HG03558 (cell line): ENCODE data around the gene MYO3B.
"Not testable (repeated sequence)": the region's sequence is repeated elsewhere in the genome, so short reads cannot be mapped to it uniquely, and the experiment has no call there.

Source experiments
- ATAC-seq: cut with Tn5 transposase; IDR thresholded peaks from one replicate; pipeline ENCODE4 v1.9.1; 2021; ENCODE audit warnings: moderate number of reproducible peaks; ENCODE audit not compliant: unreplicated experiment; ENCODE audit errors: extremely low read depth

Gene MYO3B

DNA sequence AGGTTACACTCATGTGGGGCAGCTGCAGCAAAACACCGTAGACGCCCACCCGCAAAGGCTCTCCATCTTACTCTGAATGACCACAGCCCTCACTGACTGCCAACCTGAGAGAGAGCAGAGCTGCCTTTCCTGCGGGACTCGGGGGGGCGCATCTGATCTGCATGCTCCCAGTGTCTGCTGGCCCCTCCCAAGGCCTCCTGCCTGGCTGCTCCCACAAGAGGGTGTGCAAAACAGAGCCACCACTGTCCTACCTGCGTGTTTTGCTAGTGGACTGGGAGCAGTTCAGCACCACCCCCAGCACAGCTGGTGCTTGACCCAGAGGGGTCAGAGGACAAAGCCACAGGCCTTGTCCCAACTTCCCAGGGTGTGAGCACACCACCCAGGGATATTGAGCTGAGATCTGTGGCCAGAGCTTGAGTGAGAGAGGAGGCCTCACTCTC, 76.4 kb downstream of the MYO3B start:
- ATAC-seq, result no peak

DNA sequence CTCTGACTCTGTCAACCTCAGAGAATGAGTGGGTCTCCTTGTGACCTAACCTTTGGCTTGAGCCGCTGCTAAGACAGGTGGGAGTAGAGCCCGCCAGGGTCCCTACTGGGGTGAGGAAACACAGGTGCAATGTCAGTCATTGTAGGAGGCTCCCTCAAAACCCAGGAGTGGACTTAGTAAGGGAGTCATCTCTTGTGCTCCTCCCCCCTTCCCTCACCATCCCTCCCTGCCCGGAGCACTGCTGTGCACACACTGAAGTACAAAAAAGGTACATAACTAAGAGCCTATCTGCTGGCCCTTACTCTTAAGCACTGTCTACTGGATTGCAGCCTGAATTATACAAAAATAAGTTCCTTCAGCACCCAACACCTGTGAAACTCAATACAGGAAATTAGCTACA, 77.2 kb downstream of the MYO3B start:
- ATAC-seq, result no peak

DNA sequence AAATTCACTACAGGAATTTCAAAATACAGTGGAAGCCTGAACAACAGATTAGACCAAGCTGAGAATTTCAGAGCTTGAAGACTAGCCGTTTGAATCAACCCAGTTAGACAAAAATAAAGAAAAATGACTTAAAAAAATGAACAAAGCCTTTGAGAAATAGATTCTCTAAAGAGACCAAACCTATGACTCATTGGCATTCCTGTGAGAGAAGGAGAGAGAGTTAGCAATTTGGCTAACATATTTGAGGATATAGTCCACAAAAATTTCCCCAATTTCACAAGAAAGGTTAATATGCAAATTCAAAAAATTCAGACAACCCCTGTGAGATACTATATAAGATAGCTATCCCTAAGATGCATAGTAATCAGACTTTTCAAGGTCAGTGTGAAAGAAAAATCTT, 78.0 kb downstream of the MYO3B start:
- no peak for ATAC-seq

DNA sequence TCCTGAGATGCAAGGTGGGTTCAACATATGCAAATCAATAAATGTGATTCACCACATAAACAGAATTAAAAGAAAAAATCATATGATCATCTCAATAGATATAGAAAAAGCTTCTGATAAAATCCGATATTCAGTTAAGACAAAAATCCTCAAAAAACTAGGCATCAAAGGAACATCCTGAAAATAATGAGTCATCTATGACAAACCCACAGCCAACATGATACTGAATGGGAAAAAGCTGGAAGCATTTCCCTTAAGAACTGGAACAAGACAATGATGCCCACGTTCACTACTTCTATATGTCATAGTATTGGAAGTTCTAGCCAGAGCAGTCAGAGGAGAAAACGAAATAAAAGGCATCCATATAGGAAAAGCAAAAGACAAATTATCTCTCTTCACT, 80.4 kb downstream of the MYO3B start:
- no peak for ATAC-seq

DNA sequence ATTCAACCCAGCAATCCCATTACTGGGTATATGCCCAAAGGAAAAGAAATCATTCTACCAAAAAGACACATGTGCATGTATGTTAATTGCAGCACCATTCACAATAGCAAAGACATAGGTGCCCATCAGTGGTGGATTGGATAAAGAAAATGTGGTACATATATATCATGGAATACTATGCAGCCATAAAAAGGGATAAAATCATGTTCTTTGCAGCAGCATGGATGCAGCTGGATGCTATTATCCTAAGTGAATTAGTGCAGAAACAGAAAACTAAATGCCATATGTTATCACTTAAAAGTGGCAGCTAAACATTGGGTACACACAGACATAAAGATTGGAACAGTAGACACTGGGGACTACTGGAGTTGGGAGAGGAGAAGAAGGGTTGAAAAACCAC, 82.2 kb downstream of the MYO3B start:
- no peak for ATAC-seq

DNA sequence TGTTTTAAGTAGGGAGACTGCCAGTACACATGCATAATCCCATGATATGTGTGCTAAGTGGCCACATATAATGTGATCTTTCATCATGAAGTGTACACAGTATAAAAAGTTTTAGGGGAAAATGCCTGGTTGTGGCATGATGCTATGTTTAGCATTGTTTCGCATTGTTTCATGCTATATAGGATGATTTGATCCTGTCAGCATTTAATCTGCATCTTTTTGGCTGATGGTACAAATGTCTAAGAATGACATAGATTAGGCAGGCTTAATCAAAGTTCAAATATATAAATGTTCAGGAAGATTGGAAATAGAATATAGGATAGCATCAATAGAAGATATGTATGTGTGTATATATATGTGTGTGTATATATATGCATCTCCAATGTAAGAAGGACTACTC, 83.6 kb downstream of the MYO3B start:
- ATAC-seq, result no peak

DNA sequence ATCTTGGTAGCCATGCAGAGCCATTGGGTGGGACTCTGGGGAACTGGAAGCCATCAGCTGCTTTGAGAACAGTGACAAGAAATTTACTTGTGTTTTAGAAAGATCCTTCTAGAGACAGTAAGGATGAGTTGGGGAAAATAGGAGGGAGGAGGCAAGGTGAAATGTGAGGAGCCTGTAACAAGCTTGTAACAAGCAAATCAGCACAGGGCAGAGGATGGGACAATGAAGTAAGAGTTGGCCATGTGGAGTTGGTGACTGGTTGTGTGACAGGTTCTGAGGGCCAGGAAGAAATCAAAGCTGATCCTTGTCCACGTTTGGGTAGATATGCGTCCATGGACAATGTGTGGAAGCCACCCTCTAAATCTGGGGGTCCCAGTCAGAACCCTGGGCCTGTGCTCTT, 84.4 kb downstream of the MYO3B start:
- no peak for ATAC-seq

DNA sequence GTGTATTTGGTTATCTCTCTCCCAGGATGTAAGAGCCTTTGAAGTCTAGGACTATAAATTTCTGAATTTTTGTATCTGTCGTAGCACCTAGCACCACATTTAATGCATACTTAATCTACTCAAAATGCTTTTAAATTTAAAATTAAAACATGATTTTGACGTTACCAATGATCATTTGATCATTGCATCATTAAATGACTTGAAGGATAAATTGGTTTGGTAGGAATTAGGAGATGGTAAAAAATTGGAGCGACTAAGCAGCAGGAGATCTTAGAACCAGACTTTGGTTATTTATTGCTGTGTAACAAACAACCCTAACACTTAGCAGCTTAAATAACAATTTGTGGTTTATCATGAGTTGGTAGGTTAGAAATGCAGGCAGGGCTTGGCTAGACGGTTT, 84.9 kb downstream of the MYO3B start:
- ATAC-seq, result no peak

DNA sequence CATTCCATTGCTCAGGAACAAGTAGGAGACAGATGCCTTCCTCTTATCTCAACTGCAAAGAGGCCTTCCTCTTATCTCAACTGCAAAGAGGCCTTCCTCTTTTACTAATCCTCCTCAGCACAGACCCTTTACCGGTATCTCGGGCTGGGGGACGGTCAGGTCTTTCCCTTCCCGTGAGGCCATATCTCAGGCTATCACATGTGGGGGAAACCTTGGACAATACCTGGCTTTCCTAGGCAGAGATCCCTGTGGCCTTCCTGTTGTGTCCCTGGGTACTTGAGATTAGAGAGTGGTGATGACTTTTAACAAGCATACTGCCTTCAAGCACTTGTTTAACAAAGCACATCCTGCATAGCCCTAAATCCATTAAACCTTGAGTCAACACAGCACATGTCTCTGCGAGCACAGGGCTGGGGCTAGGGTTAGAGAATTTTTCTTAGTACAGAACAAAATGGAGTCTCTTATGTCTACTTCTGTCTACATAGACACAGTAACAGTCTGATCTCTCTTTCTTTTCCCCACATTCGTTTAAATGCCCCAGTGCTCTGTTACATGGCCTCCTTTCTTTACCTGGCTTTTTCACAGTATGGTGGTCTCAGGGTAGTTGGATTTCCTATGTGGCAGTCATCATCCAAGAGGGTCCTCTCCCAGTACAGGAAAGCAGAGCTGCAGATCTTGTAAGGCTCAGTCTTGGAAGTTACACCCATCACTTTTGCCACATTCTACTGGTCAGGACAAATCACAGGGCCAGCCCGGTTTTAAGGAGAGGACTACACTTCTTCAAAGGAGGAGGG, 86.0 kb downstream of the MYO3B start:
- ATAC-seq, result not testable (repeated sequence)

DNA sequence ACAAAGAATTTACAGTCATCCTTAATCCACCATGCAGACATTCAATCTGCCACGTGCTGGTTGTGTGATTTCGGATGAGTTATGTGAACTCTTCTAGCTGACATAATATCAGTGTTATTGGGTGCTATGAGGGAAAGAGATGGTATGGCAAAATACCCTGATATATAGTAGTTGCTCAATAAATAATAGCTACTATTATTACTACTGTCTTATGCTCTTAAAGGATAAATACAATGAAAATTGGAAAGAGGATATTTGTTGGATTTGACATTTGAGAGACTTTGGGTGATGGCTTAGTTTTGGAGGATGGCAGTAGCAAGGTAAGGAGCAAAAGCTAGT, 86.5 kb downstream of the MYO3B start:
- no peak for ATAC-seq

DNA sequence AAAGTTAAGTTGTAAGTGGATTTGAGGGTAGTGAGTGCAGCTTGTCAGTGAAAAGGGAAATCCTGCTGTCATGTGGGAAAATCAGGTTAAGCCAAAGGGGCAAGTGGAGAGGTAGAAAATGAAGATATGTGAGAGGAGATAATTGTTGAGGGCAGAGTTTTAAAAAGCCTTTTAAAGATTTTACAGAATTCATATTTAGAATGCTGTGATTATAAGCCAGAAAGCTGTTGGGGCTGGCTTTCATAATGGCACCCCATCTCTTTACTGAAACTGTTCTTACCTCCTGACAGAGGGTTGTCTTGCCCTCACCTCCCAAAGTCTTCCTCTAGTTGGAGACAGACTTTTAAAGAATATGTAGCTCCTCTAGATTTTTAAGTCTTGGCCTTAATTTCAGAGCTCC, 86.9 kb downstream of the MYO3B start:
- ATAC-seq, result no peak

DNA sequence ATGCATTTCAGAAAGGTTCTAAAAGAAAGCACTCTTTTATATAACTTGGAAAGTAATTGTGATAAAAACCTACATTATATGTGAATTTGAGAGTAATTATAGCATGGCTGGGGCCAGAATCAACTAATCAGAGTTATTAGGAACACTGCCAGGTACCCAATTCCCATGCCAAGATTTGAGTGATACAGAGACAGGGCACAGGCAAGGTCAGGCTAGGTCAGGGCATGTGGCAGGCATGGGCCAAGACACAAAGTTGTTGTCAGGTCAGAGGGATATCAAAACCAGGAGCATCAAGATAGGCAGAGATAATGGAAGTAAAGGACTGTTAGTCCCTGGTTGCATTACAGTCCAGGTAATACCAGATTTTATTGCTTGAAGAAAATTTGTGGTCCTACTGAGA, 87.4 kb downstream of the MYO3B start:
- no peak for ATAC-seq

DNA sequence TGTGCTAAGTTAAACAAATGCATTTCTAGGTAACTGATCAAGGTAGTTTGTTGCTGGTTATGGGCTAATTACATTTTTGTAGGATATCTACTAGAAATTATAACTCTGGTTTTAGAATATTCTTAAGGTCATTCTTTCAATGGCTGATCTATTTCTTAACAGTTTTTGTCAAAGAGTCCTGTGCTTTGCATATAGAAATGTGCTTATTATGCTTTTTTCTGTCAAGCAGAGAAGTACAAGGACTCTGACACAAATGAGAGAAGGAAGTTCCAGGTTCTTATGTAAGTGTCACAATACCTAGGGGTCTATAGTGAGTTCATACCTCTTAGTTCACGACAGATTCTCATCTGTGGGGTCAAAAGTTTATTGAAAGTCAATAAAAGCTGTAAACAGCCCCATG, 88.4 kb downstream of the MYO3B start:
- no peak for ATAC-seq

DNA sequence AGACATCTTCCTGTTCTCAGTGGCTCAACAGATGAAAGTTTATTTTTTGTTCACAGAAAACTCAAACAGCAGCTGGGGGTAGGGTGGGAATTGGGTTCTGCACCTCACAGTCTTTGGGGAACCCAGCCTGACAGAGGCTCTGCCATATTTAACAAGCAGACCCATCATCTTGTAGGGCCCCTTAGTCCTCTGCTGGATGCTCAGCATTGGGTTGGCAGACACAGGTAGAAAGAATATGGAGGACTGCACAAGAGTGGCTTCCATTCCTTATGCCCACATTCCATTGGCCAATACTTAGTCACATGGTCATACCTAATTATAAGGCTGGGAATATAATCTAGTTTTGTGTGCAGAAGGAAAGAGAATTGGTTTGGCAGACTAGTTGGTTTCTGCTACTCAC, 89.1 kb downstream of the MYO3B start:
- no peak for ATAC-seq

DNA sequence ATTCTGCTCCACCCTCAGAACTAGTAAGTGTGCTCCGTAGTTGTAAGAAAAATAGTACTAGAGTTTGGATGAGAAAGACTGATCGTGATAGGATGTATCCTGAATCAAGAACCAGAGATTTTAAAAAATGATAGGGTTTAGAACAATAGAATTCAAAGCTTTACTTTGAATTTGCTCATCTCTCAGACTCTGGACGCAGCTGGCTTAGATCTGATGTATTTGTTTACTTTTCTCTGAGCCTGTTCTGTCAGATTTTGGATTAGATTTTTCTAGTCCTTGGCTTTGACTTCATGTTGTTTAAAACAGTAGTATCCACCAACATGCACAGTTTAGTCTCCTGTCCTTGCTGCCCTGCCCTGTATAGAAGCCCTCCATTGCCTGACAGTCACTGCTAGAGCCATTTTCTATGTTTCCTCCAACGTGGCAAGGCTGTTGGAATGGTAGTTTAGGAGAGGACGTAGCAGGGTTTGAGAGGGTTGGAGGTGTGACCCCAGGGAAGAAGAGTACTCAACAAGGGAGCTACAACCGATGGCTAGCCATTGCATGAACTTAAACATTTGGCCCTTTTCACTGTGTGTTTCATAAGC, 92.4 kb downstream of the MYO3B start:
- no peak for ATAC-seq

DNA sequence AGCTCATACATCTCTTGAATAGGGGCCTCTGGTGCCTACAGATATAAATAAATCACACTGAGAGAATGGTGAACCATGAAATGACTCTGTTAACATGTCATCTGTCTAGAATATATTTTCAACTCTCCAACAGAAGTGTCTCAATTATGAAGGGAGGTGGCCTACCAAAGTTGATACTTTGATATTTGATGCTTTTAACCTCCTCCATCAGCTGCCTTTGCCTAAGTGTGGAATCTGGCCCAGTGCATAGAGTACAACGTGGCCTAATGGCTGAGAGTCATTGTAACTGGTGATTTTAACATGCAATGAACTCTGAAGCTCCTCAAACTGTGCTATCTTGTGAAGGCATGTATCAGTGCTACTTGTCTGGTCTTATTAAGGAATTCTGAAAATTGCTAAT, 93.4 kb downstream of the MYO3B start:
- ATAC-seq, result no peak

DNA sequence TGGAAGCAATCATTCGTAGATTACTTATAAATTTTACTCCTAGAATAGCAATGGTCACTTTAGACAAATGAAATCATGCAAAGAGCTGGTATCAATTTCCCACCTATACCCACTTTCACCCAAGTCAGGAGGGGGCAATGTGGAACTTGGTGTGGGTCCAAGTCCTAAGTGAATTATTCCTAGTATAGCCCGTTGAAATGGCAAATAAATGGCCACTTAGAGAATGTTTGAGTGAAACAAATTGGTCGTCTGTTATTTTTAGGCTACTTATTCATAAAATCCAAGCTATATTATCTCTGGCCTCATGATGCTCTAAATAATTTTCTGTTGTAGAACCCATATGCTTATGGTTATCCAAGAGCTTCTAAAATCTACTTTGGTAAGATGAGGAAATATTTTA, 98.1 kb downstream of the MYO3B start:
- ATAC-seq, result no peak

DNA sequence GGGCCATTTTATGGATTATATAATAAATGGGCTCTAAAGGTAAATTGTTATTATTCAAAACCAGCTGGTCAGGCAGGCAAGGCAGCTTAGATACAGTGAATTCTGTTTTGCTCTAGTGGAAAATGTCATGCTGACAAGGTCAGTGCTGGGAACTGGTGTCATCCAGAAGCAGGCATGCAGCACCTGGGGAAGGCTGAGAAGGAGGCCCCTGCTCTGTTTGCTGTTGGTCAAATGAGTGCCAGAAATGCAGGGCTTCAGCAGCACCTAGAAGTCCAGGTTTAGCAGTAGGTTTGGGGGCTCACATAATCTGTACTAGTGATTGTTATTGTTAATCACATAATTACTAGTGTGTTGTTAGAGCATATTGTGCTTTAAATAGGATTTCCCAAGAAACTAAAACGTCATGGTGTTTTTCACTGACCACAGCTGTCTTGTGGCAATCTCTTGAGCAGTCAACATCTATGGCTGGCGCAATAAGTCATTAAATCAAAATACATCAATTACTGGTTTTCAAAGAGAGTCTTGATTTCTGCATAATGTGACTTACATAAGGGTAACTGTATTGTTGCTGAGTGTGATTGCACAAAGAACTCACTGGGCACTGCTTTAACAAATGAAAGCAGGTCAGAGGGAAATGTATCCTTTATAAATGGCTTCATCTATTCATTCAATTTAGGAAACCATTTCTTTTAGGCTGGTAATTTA, 99.1 kb downstream of the MYO3B start:
- ATAC-seq, result no peak

DNA sequence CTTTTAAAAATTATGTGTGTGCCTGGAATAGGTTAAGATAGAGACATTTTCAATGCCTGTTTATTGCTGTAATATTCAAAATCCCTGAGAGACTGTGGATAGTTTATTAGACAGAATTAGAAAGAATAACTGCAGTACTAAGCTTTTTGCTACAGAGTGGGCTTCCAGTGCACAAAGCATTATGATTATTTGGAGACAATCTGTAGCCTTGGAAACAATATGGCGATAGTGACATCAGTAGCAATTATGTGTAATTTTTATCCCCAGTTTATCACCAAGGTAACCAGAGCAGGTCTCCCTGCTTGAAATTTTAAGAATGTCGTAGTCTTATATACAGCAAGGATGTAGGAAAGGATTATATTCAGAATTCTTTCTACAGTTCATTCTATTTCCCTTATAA, 100.0 kb downstream of the MYO3B start:
- no peak for ATAC-seq

DNA sequence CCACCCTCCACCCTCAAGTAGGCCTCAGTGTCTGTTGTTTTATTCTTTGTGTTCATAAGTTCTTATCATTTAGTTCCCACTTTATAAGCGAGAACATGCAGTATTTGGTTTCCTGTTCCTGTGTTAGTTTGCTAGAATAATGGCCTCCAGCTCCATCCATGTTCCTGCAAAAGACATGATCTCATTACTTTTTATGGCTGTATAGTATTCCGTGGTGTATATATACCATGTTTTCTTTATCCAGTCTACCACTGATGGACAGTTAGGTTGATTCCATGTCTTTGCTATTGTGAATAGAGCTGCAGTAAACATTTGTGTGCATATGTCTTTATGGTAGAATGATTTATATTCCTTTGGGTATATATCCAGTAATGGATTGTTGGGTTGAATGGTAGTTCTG, 101.7 kb downstream of the MYO3B start:
- ATAC-seq, result not testable (repeated sequence)

DNA sequence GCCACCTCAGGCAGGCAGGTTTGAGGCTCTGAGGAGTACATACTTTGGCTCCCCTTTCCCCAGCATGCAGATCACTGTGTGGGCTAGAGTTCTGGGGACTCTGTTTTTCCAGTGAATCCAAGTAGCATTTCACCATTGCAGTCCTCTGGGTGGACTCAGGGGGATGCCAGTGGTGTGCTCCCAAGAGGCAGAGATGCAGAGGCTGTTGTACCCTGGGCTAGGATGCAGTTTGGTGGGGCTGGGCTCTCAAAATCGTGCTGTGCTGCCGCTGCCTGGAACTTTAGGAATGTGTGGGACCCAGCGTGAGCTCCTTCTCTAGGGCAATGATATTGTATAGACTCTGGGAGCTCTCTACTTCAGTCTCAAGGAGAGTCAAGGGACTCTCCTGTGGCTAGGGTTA, 104.9 kb downstream of the MYO3B start:
- ATAC-seq, result no peak

DNA sequence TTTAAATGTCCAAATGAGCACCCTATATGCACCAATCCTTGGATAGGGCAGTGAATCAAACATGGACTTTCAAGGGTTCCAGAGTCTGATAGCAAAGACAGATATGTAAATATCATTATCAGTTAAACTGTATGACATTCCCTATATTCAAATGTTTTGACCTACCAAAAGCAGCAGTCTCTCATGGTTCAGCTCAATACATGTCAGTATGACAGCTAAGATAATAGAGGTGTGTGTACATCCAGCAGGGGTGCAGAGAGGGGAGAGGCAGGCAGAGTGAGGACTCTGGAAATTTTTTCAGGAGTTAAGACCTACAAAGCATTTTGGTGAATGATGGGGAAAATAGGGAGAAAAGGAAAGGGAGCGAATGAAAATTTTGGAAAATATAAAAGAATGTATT, 106.3 kb downstream of the MYO3B start:
- ATAC-seq, result no peak
